Neural crest cell (in vitro differentiated cells): ENCODE measurements around the gene MT1G. TPM values are rescaled to one million over a fixed set of nuclear protein-coding genes. Genes with fewer than 3 reads are reported as not detected.

Experiments
- DNase-seq: peaks from one replicate; pipeline ENCODE4 v3.0.0; 2021; ENCODE audit warnings: low read depth, mixed read lengths, low spot score
- H3K27ac Mint-ChIP-seq: one replicate; pipeline ENCODE4 v1.8.0; 2021; ENCODE audit warnings: mild to moderate bottlenecking, mixed read lengths; ENCODE audit not compliant: unreplicated experiment
- H3K27me3 Mint-ChIP-seq: 2 replicates; pipeline ENCODE4 v1.8.0; 2021; ENCODE audit warnings: low read depth, mild to moderate bottlenecking, mixed read lengths
- H3K36me3 Mint-ChIP-seq: 2 replicates; pipeline ENCODE4 v1.8.0; 2021; ENCODE audit warnings: low read depth, mild to moderate bottlenecking, mixed read lengths
- H3K4me1 Mint-ChIP-seq: 2 replicates; pipeline ENCODE4 v1.8.0; 2021; ENCODE audit warnings: mixed read lengths
- H3K4me3 Mint-ChIP-seq: one replicate; pipeline ENCODE4 v1.8.0; 2021; ENCODE audit warnings: mild to moderate bottlenecking, mixed read lengths
- H3K9me3 Mint-ChIP-seq: 2 replicates; pipeline ENCODE4 v1.8.0; 2021; ENCODE audit warnings: mixed read lengths
- CTCF ChIP-seq: fragments of 200-600 bp; sonication (generic); conservative IDR thresholded peaks from 2 replicates; pipeline ENCODE4 v1.5.0; 2021; ENCODE audit warnings: antibody characterized with exemption, mild to moderate bottlenecking
- total RNA-seq: library from RNA; stranded (reverse); gene quantifications from 2 replicates; pipeline ENCODE4 v1.2.1, GENCODE V29; 2021

The MT1G gene
- total RNA-seq, 1 donor from 2014 or later, result not detected

- H3K27ac Mint-ChIP-seq, result no peak overlapping the region
- peaks cover 99% of the 10 kb centered on the region for H3K27me3 Mint-ChIP-seq
These were observed 28.8 kb downstream of the MT1G start for GRCh38 chr16:56639045-56639444.

GRCh38 chr16:56637814-56638750 lies 29.8 kb downstream of the MT1G start, which contains the start of gene MT1A:
Gene MT1A (plus strand): TSS chr16:56638666. CDS start chr16:56638739, 73 bp downstream.
- H3K4me3 Mint-ChIP-seq, result peak within 1 kb of the TSS; percentile 68
- H3K4me1 Mint-ChIP-seq, result peaks cover 6% of the 10 kb centered on the region
- H3K27ac Mint-ChIP-seq, result no peak within 1 kb of the TSS
- peaks cover 99% of the 10 kb centered on the region for H3K27me3 Mint-ChIP-seq
- TF ChIP-seq CTCF, result no peak
- no peaks in the 10 kb centered on the region for H3K9me3 Mint-ChIP-seq
- H3K36me3 Mint-ChIP-seq, result no peaks in the 10 kb centered on the region
- DNase-seq, result no peak

More at GRCh38 chr16:56639045-56639444, 28.8 kb downstream of the MT1G start:
- no peak overlapping the region for H3K4me3 Mint-ChIP-seq
- TF ChIP-seq CTCF, result no peak
- H3K4me1 Mint-ChIP-seq, result peaks cover 6% of the 10 kb centered on the region
- no peak for DNase-seq
- no peaks in the 10 kb centered on the region for H3K9me3 Mint-ChIP-seq
- no peaks in the 10 kb centered on the region for H3K36me3 Mint-ChIP-seq

GRCh38 chr16:56636616-56637413 lies 31.1 kb downstream of the MT1G start:
- H3K4me1 Mint-ChIP-seq, result peaks cover 10% of the 10 kb centered on the region
- DNase-seq, result no peak
- H3K9me3 Mint-ChIP-seq, result no peaks in the 10 kb centered on the region
- H3K4me3 Mint-ChIP-seq, result no peak overlapping the region
- H3K27ac Mint-ChIP-seq, result no peak overlapping the region
- H3K27me3 Mint-ChIP-seq, result peaks cover 99% of the 10 kb centered on the region
- no peaks in the 10 kb centered on the region for H3K36me3 Mint-ChIP-seq
- TF ChIP-seq CTCF, result no peak

- H3K4me1 Mint-ChIP-seq, result peaks cover 10% of the 10 kb centered on the region
- H3K9me3 Mint-ChIP-seq, result no peaks in the 10 kb centered on the region
- TF ChIP-seq CTCF, result no peak
- H3K27me3 Mint-ChIP-seq, result peaks cover 99% of the 10 kb centered on the region
- no peak overlapping the region for H3K27ac Mint-ChIP-seq
- no peak overlapping the region for H3K4me3 Mint-ChIP-seq
- H3K36me3 Mint-ChIP-seq, result no peaks in the 10 kb centered on the region
- no peak for DNase-seq
These were observed 32.4 kb downstream of the MT1G start for GRCh38 chr16:56635441-56635967.

- TF ChIP-seq CTCF, result no peak
- H3K4me1 Mint-ChIP-seq, result peaks cover 10% of the 10 kb centered on the region
- H3K9me3 Mint-ChIP-seq, result no peaks in the 10 kb centered on the region
- no peak for DNase-seq
- H3K36me3 Mint-ChIP-seq, result no peaks in the 10 kb centered on the region
- H3K4me3 Mint-ChIP-seq, result no peak overlapping the region
- no peak overlapping the region for H3K27ac Mint-ChIP-seq
- peaks cover 99% of the 10 kb centered on the region for H3K27me3 Mint-ChIP-seq
These were observed 33.0 kb downstream of the MT1G start for GRCh38 chr16:56634715-56635440.
